ENCODE measurements around the gene TRIM41. TPM values are rescaled to one million over a fixed set of nuclear protein-coding genes. Genes with fewer than 3 reads are reported as not detected.
A peak's percentile ranks its signal among the peaks of the same experiment; 100 is the strongest.

Gene TRIM41
- total and polyA plus RNA-seq, 2 of the 13 experiments (the other 11 are each of a cell fraction or from before 2014, with no cell fraction given): 10.2 to 16.7 TPM

- TF ChIP-seq CTCF (CRISPR knock-in tag; IDR thresholded peaks at IDR 0.05): peak; percentile 28
- TF ChIP-seq SAP130 (CRISPR knock-in tag; IDR thresholded peaks at IDR 0.05; ENCODE audit: low read depth): peak; percentile 45
- TF ChIP-seq ETV6 (CRISPR knock-in tag; conservative IDR thresholded peaks at IDR 0.05): peak; percentile 67
- no peak for TF ChIP-seq ZNF10 (CRISPR knock-in tag; IDR thresholded peaks at IDR 0.05; ENCODE audit: borderline replicate concordance, low read depth)
- 0 out of 2 replicates have a peak, but pooled peaks have one; percentile 37 for TF ChIP-seq MIER2 (CRISPR knock-in tag; IDR thresholded peaks at IDR 0.05)
- peak; percentile 57; the same call in 1 of the 2 replicates for TF ChIP-seq KMT2A (CRISPR knock-in tag; IDR thresholded peaks at IDR 0.05)
- peak; percentile 52; the same call in 1 of the 2 replicates for TF ChIP-seq RCOR2 (CRISPR knock-in tag; IDR thresholded peaks at IDR 0.05)
- TF ChIP-seq NR2F1 (CRISPR knock-in tag; IDR thresholded peaks at IDR 0.05): no peak
- TF ChIP-seq ZNF660 (CRISPR knock-in tag; IDR thresholded peaks at IDR 0.05; ENCODE audit: borderline replicate concordance, low read depth): no peak
- TF ChIP-seq KDM3A (CRISPR knock-in tag; IDR thresholded peaks at IDR 0.05; ENCODE audit: low read depth): 0 out of 2 replicates have a peak, but pooled peaks have one; percentile 26
- TF ChIP-seq ARID5B (CRISPR knock-in tag; IDR thresholded peaks at IDR 0.05): peak; percentile 37; the same call in 1 of the 2 replicates
- peak; percentile 99 for TF ChIP-seq HMGXB4 (CRISPR knock-in tag; IDR thresholded peaks at IDR 0.05; ENCODE audit: borderline replicate concordance in 1 of 2, low read depth in 1 of 2)
- TF ChIP-seq ZBTB49 (CRISPR knock-in tag; IDR thresholded peaks at IDR 0.05; ENCODE audit: borderline replicate concordance): no peak; the same call in 1 of the 2 replicates
Observed at GRCh38 chr5:181187500-181188213, 35.4 kb upstream of the TRIM41 start (continued).
